Measurements from ENCODE around the gene LTBP2.

- TF ChIP-seq POLR2A (IDR thresholded peaks at IDR 0.05; ENCODE audit: borderline replicate concordance, extremely low read depth, insufficient read depth, insufficient read length) (no peak), YY1 (IDR thresholded peaks at IDR 0.05; ENCODE audit: extremely low read depth, insufficient replicate concordance, low read depth, low read length) (no peak), RAD21 (IDR thresholded peaks at IDR 0.05; ENCODE audit: low read depth) (no peak), EZH2 (IDR thresholded peaks at IDR 0.05) (no peak), SP1 (IDR thresholded peaks at IDR 0.05; ENCODE audit: low read depth) (no peak), CTCF (IDR thresholded peaks at IDR 0.05 in 2 of 3, conservative IDR thresholded peaks at IDR 0.05 in 1 of 3; ENCODE audit: borderline replicate concordance in 1 of 3, insufficient read depth in 1 of 3, low read depth in 2 of 3, low read length in 2 of 3) (no peak), EGR1 (IDR thresholded peaks at IDR 0.05; ENCODE audit: low read depth) (no peak), ZBTB33 (IDR thresholded peaks at IDR 0.05; ENCODE audit: extremely low read depth, insufficient replicate concordance, low read length) (no peak), FOSL1 (IDR thresholded peaks at IDR 0.05; ENCODE audit: low read depth) (no peak), POLR2AphosphoS5 (IDR thresholded peaks at IDR 0.05; ENCODE audit: low read depth, low read length) (no peak), CEBPB (IDR thresholded peaks at IDR 0.05; ENCODE audit: low read depth) (no peak), SIN3A (IDR thresholded peaks at IDR 0.05; ENCODE audit: low read depth) (no peak), TCF7L2 (IDR thresholded peaks at IDR 0.05; ENCODE audit: borderline replicate concordance, extremely low read depth, insufficient read depth, insufficient read length) (no peak)
These were observed 10.1 kb downstream of the LTBP2 start for GRCh38 chr14:74601982-74602381.
